HepG2 (cell line): ENCODE results near the gene SS18L1. TPM values are rescaled to one million over a fixed set of nuclear protein-coding genes. Genes with fewer than 3 reads are reported as not detected.
A peak's percentile ranks its signal among the peaks of the same experiment; 100 is the strongest.

Source experiments
- CEBPG ChIP-seq: IDR thresholded peaks from 2 replicates; pipeline ENCODE4 v1.6.1; 2016
- FOXM1 ChIP-seq: sonication (generic); formaldehyde crosslinking; IDR thresholded peaks from 2 replicates; pipeline ENCODE4 v1.5.0; 2020; ENCODE audit warnings: missing genetic modification reagents
- HOXA9 ChIP-seq: sonication (generic); formaldehyde crosslinking; IDR thresholded peaks from 2 replicates; pipeline ENCODE4 v1.8.1; 2022; ENCODE audit warnings: missing genetic modification reagents, mild to moderate bottlenecking, moderate library complexity, borderline replicate concordance
- MED8 ChIP-seq: sonication (generic); formaldehyde crosslinking; IDR thresholded peaks from 2 replicates; pipeline ENCODE4 v1.8.1; 2023; ENCODE audit warnings: mild to moderate bottlenecking, missing genetic modification reagents; ENCODE audit not compliant: insufficient replicate concordance
- MXI1 ChIP-seq: IDR thresholded peaks from 3 replicates; pipeline ENCODE4 v1.6.1; 2012; ENCODE audit warnings: low read depth, low read length, inconsistent platforms, borderline replicate concordance
- NFRKB ChIP-seq: fragments of 450-650 bp; IDR thresholded peaks from 2 replicates; pipeline ENCODE4 v1.6.1; 2017
- NKX3-1 ChIP-seq: sonication (generic); formaldehyde crosslinking; IDR thresholded peaks from 2 replicates; pipeline ENCODE4 v1.5.0; 2020; ENCODE audit warnings: missing genetic modification reagents
- PHF21A ChIP-seq: sonication (generic); formaldehyde crosslinking; IDR thresholded peaks from 2 replicates; pipeline ENCODE4 v1.5.0; 2020; ENCODE audit warnings: mild to moderate bottlenecking, missing genetic modification reagents
- SAFB2 ChIP-seq: sonication (generic); formaldehyde crosslinking; IDR thresholded peaks from 2 replicates; pipeline ENCODE4 v1.5.1; 2020; ENCODE audit warnings: missing genetic modification reagents, low read depth, mild to moderate bottlenecking, borderline replicate concordance
- SMAD3 ChIP-seq: sonication (generic); formaldehyde crosslinking; IDR thresholded peaks from 2 replicates; pipeline ENCODE4 v1.4.0; 2020; ENCODE audit warnings: missing genetic modification reagents
- SMARCC2 ChIP-seq: fragments of 450-650 bp; IDR thresholded peaks from 2 replicates; pipeline ENCODE4 v1.6.1; 2017; ENCODE audit warnings: antibody characterized with exemption, mild to moderate bottlenecking
- SP4 ChIP-seq: sonication (generic); formaldehyde crosslinking; IDR thresholded peaks from 2 replicates; pipeline ENCODE4 v1.8.1; 2023; ENCODE audit warnings: mild to moderate bottlenecking, missing genetic modification reagents
- SSRP1 ChIP-seq: IDR thresholded peaks from 2 replicates; pipeline ENCODE4 v1.6.1; 2016; ENCODE audit warnings: control low read depth
- ZFP62 ChIP-seq: sonication (generic); formaldehyde crosslinking; IDR thresholded peaks from 2 replicates; pipeline ENCODE4 v1.4.0; 2020; ENCODE audit warnings: missing genetic modification reagents
- ZMYM2 ChIP-seq: sonication (generic); formaldehyde crosslinking; IDR thresholded peaks from 2 replicates; pipeline ENCODE4 v1.8.0; 2022; ENCODE audit warnings: mild to moderate bottlenecking, missing genetic modification reagents
- ZNF460 ChIP-seq: sonication (generic); formaldehyde crosslinking; IDR thresholded peaks from 2 replicates; pipeline ENCODE4 v1.5.1; 2020; ENCODE audit warnings: missing genetic modification reagents, mild to moderate bottlenecking, borderline replicate concordance
- ZNF644 ChIP-seq: IDR thresholded peaks from 2 replicates; pipeline ENCODE4 v1.6.1; 2016; ENCODE audit warnings: low read depth
- ZNF766 ChIP-seq: sonication (generic); formaldehyde crosslinking; IDR thresholded peaks from 2 replicates; pipeline ENCODE4 v1.5.0; 2020; ENCODE audit warnings: missing genetic modification reagents, borderline replicate concordance
- ZSCAN9 ChIP-seq: IDR thresholded peaks from 2 replicates; pipeline ENCODE4 v1.6.1; 2016; ENCODE audit warnings: borderline replicate concordance
- polyA plus RNA-seq, 8 experiments: library from polyadenylated mRNA; depleted of rRNA in 3 of 8; stranded (reverse) in 7 of 8; unstranded in 1 of 8; fragments of >200 nt; fragmentation: Illumina TruSeq in 4 of 8; extraction: Trizol in 4 of 8; gene quantifications; 2 replicates each; pipeline versions ENCODE4 v1.2.1 to v1.2.3, GENCODE V29; 2011 to 2016; ENCODE audit warnings: low read depth in 4 of 8, missing spikeins in 1 of 8, mixed read lengths in 1 of 8; ENCODE audit not compliant: insufficient read depth in 1 of 8
- total RNA-seq, 5 experiments: library from RNA; depleted of rRNA; stranded (reverse); fragments of >200 nt; fragmentation: Illumina TruSeq; extraction: Trizol; gene quantifications; 2 replicates each; pipeline ENCODE4 v1.2.3, GENCODE V29; 2016; ENCODE audit warnings: low read depth in 1 of 5
- TF ChIP-seq, protein P1 (sequence below): sonication (generic); formaldehyde crosslinking; IDR thresholded peaks from 2 replicates; pipeline ENCODE4 v1.5.1; 2020; ENCODE audit warnings: mild to moderate bottlenecking, missing genetic modification reagents, moderate library complexity
- TF ChIP-seq, protein P2 (sequence below): sonication (generic); formaldehyde crosslinking; conservative IDR thresholded peaks from 2 replicates; pipeline ENCODE4 v1.5.0; 2020; ENCODE audit warnings: missing genetic modification reagents
- TF ChIP-seq, protein P3 (sequence below): sonication (generic); formaldehyde crosslinking; IDR thresholded peaks from 2 replicates; pipeline ENCODE4 v1.8.0; 2022; ENCODE audit warnings: mild to moderate bottlenecking, missing genetic modification reagents, moderate library complexity
- TF ChIP-seq, protein P4 (sequence below): sonication (generic); formaldehyde crosslinking; IDR thresholded peaks from 2 replicates; pipeline ENCODE4 v1.4.0; 2020; ENCODE audit warnings: missing genetic modification reagents; ENCODE audit errors: not compliant biosample characterization

SS18L1 gene
- total and polyA plus RNA-seq, 2 of the 13 experiments (the other 11 are each of a cell fraction or from before 2014, with no cell fraction given), result 17.8 to 27.6 TPM

DNA sequence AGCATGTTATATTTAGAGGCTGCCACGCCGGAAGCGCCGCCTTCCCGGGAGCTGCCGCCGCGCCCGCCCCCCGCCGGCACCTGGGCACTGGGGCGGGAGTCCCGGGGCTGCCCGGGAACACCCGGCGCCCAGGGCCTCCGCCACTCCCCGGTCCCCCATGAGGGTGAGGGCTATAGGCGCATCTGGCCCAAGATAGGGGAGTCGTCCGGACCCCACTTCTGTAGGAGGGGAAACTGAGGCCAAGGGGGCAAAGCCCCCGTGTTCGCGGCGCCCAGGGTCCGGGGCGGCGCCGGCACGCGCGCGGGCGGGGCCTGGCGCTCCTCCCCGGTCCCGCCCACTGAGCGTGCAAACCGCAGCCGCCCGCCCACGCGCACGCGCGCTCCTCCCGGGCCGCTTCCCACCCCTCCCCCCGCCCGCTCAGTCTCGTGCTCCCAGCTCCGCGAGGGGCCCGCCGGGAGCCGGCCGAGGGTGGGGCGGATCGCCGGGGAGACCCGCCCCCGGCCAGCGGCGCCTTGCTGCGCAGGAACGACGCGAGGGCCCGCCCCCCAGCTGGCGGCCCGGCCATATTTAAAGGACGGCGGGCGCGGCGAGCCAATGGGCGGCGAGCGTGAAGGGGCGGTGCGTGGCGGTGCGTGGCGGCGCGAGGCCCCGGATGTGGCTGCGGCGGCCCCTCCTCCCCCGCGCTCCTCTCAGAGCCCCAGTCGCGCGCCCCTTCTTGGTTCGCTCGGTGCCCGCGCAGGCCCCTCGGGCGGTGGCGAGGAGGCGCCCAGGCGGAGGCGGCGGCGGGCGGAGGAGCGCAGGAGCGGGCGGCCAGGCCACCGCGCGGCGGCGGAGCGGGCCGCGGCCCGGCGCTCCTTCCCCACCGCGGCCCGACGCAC, 21.6 kb upstream of the SS18L1 start, which contains the start of gene LSM14B (continued):
- TF ChIP-seq, protein P1, sequence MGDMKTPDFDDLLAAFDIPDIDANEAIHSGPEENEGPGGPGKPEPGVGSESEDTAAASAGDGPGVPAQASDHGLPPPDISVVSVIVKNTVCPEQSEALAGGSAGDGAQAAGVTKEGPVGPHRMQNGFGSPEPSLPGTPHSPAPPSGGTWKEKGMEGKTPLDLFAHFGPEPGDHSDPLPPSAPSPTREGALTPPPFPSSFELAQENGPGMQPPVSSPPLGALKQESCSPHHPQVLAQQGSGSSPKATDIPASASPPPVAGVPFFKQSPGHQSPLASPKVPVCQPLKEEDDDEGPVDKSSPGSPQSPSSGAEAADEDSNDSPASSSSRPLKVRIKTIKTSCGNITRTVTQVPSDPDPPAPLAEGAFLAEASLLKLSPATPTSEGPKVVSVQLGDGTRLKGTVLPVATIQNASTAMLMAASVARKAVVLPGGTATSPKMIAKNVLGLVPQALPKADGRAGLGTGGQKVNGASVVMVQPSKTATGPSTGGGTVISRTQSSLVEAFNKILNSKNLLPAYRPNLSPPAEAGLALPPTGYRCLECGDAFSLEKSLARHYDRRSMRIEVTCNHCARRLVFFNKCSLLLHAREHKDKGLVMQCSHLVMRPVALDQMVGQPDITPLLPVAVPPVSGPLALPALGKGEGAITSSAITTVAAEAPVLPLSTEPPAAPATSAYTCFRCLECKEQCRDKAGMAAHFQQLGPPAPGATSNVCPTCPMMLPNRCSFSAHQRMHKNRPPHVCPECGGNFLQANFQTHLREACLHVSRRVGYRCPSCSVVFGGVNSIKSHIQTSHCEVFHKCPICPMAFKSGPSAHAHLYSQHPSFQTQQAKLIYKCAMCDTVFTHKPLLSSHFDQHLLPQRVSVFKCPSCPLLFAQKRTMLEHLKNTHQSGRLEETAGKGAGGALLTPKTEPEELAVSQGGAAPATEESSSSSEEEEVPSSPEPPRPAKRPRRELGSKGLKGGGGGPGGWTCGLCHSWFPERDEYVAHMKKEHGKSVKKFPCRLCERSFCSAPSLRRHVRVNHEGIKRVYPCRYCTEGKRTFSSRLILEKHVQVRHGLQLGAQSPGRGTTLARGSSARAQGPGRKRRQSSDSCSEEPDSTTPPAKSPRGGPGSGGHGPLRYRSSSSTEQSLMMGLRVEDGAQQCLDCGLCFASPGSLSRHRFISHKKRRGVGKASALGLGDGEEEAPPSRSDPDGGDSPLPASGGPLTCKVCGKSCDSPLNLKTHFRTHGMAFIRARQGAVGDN (CRISPR knock-in tag), result peak; percentile 85
- no peak for TF ChIP-seq ZNF460 (CRISPR knock-in tag)
- 0 out of 2 replicates have a peak, but pooled peaks have one; percentile 12 for TF ChIP-seq ZNF766
- no peak for TF ChIP-seq SSRP1
- no peak for TF ChIP-seq FOXM1 (CRISPR knock-in tag)
- TF ChIP-seq, protein P2, sequence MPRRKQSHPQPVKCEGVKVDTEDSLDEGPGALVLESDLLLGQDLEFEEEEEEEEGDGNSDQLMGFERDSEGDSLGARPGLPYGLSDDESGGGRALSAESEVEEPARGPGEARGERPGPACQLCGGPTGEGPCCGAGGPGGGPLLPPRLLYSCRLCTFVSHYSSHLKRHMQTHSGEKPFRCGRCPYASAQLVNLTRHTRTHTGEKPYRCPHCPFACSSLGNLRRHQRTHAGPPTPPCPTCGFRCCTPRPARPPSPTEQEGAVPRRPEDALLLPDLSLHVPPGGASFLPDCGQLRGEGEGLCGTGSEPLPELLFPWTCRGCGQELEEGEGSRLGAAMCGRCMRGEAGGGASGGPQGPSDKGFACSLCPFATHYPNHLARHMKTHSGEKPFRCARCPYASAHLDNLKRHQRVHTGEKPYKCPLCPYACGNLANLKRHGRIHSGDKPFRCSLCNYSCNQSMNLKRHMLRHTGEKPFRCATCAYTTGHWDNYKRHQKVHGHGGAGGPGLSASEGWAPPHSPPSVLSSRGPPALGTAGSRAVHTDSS (CRISPR knock-in tag), result no peak
- no peak for TF ChIP-seq SAFB2 (CRISPR knock-in tag)
- no peak for TF ChIP-seq CEBPG (CRISPR knock-in tag)
- TF ChIP-seq NFRKB, result no peak
- TF ChIP-seq HOXA9 (CRISPR knock-in tag), result peak; percentile 93; the same call in 1 of the 2 replicates
- TF ChIP-seq, protein P3, sequence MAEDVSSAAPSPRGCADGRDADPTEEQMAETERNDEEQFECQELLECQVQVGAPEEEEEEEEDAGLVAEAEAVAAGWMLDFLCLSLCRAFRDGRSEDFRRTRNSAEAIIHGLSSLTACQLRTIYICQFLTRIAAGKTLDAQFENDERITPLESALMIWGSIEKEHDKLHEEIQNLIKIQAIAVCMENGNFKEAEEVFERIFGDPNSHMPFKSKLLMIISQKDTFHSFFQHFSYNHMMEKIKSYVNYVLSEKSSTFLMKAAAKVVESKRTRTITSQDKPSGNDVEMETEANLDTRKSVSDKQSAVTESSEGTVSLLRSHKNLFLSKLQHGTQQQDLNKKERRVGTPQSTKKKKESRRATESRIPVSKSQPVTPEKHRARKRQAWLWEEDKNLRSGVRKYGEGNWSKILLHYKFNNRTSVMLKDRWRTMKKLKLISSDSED (CRISPR knock-in tag), result no peak
- 0 out of 2 replicates have a peak, but pooled peaks have one; percentile 49 for TF ChIP-seq SMAD3
- TF ChIP-seq, protein P4, sequence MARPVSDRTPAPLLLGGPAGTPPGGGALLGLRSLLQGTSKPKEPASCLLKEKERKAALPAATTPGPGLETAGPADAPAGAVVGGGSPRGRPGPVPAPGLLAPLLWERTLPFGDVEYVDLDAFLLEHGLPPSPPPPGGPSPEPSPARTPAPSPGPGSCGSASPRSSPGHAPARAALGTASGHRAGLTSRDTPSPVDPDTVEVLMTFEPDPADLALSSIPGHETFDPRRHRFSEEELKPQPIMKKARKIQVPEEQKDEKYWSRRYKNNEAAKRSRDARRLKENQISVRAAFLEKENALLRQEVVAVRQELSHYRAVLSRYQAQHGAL (CRISPR knock-in tag), result no peak
- no peak; the same call in 1 of the 2 replicates for TF ChIP-seq NKX3-1
- no peak for TF ChIP-seq MED8 (CRISPR knock-in tag)
- TF ChIP-seq ZNF644 (CRISPR knock-in tag), result no peak
- TF ChIP-seq ZMYM2 (CRISPR knock-in tag), result no peak
- peak; percentile 67; the same call in 1 of the 2 replicates for TF ChIP-seq ZSCAN9 (CRISPR knock-in tag)
- no peak for TF ChIP-seq SMARCC2
- peak; percentile 97 for TF ChIP-seq SP4
- peak; percentile 62; the same call in 1 of the 2 replicates for TF ChIP-seq PHF21A (CRISPR knock-in tag)
- peak; percentile 91 for TF ChIP-seq MXI1
- TF ChIP-seq ZFP62, result no peak
